ENCODE measurements around the gene SYNGR2.

SYNGR2 gene, protein sequence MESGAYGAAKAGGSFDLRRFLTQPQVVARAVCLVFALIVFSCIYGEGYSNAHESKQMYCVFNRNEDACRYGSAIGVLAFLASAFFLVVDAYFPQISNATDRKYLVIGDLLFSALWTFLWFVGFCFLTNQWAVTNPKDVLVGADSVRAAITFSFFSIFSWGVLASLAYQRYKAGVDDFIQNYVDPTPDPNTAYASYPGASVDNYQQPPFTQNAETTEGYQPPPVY

DNA sequence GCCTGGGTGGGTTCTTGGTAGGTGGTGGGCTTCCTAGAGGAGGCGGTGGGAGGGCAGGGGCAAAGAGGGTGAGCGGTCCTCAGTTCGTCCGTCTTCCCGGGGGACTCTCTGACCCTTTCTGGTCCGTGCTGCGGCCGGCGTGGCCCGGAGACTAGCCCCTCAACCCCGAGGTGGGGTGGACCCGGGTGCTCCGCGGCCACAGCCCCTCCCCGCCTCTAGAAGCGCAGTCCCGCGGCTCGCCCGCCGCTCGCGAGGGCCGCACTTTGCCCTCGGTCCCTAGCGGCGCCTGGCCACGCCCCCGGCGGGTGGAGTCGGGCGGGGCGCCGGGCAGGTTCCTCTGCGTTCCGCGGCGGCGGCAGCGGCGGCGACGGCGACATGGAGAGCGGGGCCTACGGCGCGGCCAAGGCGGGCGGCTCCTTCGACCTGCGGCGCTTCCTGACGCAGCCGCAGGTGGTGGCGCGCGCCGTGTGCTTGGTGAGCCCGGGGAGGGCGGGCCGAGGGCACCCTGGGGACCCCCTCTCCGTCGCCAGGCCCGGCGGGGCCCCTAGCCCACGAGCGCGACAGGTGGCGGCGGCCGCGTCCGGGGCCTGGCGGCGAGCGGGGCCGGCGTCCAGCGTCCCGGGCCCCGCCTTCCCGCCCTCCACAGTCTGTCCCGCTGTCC, at the start of gene SYNGR2:
Gene SYNGR2 (plus strand): TSS at position 340 of the 661 bp plus-strand sequence. CDS start 36 bp downstream, at position 376.
- H3K4me3 ChIP-seq (ENCODE audit: control insufficient read depth, low read depth, low read length): peak within 1 kb of the TSS; percentile 69
- DNase-seq (ENCODE audit: low read depth): no peak
- TF ChIP-seq CTCF (IDR thresholded peaks at IDR 0.05; ENCODE audit: control insufficient read depth, insufficient read depth, low read depth, low read length, missing control alignments): no peak

DNA sequence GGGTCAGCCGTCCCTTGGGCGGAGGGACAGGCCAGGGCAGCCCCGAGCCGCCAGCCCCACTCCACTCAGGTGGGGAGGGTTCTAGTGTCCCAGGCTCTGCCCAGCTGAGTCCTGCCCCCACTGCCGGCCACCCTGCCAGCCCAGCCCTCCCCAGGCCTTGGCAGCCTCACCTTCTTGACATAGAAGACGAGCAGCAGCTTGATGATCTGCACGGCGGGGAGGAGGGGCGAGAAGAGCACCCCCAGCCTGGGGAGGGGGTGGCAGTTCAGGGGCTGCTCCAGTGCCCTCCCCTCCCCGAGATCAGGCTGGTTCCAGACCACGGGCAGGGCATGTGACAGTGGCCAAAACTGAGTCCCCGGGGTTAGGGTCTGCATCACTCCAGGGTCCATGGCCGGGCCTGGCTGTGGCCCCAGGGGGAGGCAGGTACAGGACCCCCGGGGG, 49.6 kb upstream of the SYNGR2 start:
- no peak for DNase-seq (ENCODE audit: low read depth)
- TF ChIP-seq CTCF (IDR thresholded peaks at IDR 0.05; ENCODE audit: control insufficient read depth, insufficient read depth, low read depth, low read length, missing control alignments): no peak

GRCh38 chr17:78120537-78120936, 47.8 kb upstream of the SYNGR2 start:
- TF ChIP-seq CTCF (IDR thresholded peaks at IDR 0.05; ENCODE audit: control insufficient read depth, insufficient read depth, low read depth, low read length, missing control alignments): no peak
- DNase-seq (ENCODE audit: low read depth): no peak
- H3K4me3 ChIP-seq (ENCODE audit: control insufficient read depth, low read depth, low read length): no peak overlapping the region

More for the DNA sequence above, 49.6 kb upstream of the SYNGR2 start:
- H3K4me3 ChIP-seq (ENCODE audit: control insufficient read depth, low read depth, low read length): no peak overlapping the region

DNA sequence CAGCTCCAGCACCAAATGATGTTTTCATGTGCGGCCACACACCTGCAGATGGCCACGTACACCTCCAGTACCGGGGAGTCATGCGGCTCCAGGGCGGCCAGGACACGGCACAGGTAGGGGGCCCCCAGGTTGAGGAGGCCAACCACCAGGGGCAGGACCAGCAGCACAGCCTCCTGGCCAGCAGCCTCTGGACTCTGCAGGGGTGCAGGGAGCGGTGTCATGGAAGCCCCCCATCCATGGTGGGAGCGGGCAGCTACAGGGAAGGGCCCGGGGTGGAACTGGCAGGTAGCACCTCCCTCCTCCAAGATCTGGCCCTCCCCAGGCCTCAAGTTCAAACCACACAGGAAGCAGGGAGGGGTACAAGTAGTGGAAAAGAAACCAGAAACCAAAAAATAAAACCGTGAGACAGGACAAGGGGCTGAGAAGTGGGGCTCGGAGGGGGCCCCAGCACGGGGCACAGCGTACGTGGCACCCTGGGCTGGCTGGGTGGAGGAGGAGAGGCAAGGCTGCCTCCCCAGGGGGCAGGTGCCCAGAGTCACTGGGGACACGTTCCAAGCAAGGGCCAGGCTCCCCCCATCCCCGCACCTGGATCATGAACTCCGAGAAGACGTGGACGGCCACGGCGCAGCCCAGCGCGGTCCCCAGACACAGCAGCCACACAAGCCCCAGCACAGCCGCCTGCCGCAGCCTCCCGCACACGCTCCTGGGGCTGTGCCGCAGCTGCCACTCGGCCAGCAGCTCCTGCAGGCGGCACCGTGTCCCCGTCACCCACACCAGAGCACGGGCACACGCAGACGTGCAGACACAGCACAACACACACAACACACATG, 47.2 kb upstream of the SYNGR2 start:
- DNase-seq (ENCODE audit: low read depth): no peak
- no peak for TF ChIP-seq CTCF (IDR thresholded peaks at IDR 0.05; ENCODE audit: control insufficient read depth, insufficient read depth, low read depth, low read length, missing control alignments)

GRCh38 chr17:78121801-78122215, 46.6 kb upstream of the SYNGR2 start:
- DNase-seq (ENCODE audit: low read depth): no peak
- H3K4me3 ChIP-seq (ENCODE audit: control insufficient read depth, low read depth, low read length): no peak overlapping the region
- TF ChIP-seq CTCF (IDR thresholded peaks at IDR 0.05; ENCODE audit: control insufficient read depth, insufficient read depth, low read depth, low read length, missing control alignments): no peak

More for the DNA sequence above, 47.2 kb upstream of the SYNGR2 start:
- no peak overlapping the region for H3K4me3 ChIP-seq (ENCODE audit: control insufficient read depth, low read depth, low read length)

DNA sequence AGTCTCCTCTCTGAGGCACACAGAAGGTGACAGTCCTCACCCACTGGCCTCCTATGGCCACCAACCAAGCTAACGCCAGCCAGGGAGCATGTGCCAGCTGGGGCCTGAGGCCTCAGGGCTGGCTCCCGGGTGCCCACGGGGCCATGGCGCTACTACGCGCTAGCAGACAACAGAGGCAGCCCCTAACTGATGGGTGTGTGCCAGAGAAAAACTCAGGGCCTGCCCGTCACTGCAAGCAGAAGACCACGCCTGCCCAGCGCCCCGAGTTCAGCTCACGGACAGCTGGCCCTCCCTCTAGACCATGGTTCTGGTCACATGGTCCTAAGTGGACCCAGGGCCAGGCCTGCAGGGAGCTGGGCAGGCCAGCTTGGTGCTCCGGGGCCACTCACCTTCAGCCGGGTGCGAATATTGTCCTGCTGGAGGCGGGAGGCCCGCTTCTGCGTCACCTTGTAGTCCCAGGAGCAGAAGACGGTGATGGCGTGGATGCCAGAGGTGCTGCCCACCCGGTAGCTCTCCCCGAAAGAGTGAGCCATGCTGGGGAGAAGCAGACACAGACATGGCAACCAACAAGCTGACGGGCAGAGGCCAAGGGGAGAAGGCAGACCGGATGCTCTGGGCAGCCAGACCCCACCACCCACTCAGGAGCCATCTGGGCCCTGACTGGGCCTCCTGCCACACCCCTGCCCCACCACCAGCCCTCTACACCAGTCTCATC, 46.0 kb upstream of the SYNGR2 start:
- no peak for TF ChIP-seq CTCF (IDR thresholded peaks at IDR 0.05; ENCODE audit: control insufficient read depth, insufficient read depth, low read depth, low read length, missing control alignments)
- H3K4me3 ChIP-seq (ENCODE audit: control insufficient read depth, low read depth, low read length): no peak overlapping the region
- no peak for DNase-seq (ENCODE audit: low read depth)

All from AG09309 (cell line).